Epithelial cell of esophagus (primary cell): ENCODE data around the gene TSFM.

ENCODE experiments used
- DNase-seq: peaks from one replicate; pipeline ENCODE4 v3.0.0; 2010; ENCODE audit warnings: low read depth
- H3K4me3 ChIP-seq: 2 replicates; pipeline ENCODE4 v1.5.1; 2011; ENCODE audit warnings: mild to moderate bottlenecking, low read length, control low read depth
- TF ChIP-seq, protein P1 (sequence below): IDR thresholded peaks from 2 replicates; pipeline ENCODE4 v1.5.1; 2011; ENCODE audit warnings: low read depth, mild to moderate bottlenecking, low read length, control low read depth, inconsistent platforms; ENCODE audit not compliant: insufficient read depth; ENCODE audit errors: missing control alignments

The TSFM gene

DNA sequence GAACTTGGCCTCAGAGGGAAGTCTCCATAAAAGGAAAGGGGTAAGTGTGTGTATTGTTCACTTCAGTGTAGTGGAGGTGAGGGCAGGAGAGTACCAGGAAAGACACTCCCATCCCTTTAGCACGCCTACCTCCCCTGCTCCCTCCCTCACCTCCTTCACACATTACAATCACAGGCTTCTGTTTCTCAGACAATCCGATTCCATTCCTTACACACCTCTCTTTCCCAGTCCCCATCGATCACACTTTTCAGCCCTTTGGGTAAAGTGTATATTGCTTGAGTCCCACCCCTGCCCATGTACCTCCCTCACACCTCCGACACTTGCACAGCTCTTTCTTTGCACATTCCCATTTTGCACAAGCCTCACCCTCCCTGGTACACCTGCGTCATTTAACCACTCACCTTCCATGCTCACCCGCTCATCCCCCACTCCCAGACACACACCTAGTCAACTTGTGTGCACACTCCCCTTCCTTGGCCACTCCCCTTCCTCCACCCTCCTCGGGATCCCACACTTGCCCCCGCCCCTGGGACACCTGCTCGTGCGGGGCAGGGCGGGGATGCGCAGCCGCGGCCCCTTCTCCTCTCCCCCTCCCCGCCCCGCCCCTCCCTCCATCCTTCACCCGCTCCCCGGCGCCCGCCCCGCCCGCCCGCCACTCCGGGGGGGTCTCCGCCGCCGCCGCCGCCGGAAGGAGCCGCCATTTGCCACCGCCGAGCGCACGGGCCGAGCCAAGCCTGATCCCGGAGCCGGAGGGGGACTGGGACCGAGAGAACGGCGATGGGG lies 28.0 kb upstream of the TSFM start, which contains the start of gene MARCHF9:
Gene MARCHF9, plus strand, starts transcription at position 693 of the 783 bp plus-strand sequence. CDS start 426 bp downstream, outside the sequence.
- peak; percentile 89 for DNase-seq
- TF ChIP-seq, protein P1, sequence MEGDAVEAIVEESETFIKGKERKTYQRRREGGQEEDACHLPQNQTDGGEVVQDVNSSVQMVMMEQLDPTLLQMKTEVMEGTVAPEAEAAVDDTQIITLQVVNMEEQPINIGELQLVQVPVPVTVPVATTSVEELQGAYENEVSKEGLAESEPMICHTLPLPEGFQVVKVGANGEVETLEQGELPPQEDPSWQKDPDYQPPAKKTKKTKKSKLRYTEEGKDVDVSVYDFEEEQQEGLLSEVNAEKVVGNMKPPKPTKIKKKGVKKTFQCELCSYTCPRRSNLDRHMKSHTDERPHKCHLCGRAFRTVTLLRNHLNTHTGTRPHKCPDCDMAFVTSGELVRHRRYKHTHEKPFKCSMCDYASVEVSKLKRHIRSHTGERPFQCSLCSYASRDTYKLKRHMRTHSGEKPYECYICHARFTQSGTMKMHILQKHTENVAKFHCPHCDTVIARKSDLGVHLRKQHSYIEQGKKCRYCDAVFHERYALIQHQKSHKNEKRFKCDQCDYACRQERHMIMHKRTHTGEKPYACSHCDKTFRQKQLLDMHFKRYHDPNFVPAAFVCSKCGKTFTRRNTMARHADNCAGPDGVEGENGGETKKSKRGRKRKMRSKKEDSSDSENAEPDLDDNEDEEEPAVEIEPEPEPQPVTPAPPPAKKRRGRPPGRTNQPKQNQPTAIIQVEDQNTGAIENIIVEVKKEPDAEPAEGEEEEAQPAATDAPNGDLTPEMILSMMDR, result no peak

DNA sequence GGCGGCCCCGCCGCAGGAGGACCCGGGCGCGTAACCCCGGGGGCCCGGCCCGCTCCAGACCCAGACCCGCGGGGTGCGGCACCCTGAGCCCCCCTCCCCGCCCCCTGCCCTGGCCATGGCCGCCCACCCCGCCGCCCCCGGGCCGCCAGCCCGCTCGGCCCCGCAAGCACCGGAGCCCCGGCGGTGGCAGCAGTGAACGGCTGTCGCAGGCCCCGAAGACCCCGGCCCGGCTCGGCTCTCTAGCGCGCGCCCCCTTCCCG lies 27.5 kb upstream of the TSFM start:
- TF ChIP-seq, protein P1, result no peak
- H3K4me3 ChIP-seq, result peak overlapping the region; percentile 49
- no peak for DNase-seq

More for the DNA sequence above, 28.0 kb upstream of the TSFM start, which contains the start of gene MARCHF9:
- peak within 1 kb of the TSS; percentile 49 for H3K4me3 ChIP-seq

DNA sequence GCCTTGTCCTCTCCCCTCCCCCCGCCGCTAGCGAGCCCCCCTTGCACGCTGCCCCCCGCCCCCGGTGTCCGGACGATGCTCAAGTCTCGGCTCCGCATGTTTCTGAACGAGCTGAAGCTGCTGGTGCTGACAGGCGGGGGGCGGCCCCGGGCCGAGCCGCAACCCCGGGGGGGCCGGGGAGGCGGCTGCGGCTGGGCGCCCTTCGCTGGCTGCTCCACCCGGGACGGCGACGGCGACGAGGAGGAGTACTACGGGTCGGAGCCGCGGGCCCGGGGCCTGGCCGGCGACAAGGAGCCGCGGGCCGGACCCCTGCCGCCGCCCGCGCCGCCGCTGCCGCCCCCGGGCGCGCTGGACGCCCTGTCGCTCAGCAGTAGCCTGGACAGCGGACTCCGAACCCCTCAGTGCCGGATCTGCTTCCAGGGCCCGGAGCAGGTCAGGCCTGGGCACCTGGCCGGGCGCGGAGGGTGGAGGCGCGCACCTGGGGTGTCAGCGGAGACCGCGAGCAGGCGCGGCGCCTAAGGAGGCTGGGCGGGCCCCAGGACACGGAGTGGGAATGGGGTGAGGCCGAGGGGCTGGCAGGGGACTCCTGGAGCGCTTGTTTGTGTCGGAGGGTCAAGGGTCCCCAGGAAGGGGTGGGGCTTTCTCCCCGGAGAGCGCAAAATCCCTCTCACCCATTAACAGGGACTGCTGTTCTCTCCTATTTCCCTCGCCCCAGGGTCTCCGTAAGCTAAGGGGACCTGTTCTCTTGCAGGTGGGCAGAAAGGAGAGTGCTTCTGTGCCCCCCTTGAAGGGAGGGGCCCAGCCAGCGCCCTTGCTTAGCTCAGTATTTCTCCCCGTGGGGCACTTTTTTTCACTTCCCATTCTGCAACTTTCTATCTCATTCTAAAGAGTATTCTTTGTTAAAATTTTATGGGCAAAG lies 26.9 kb upstream of the TSFM start:
- DNase-seq, result peak; percentile 35
- TF ChIP-seq, protein P1, result no peak
- peak overlapping the region; percentile 49 for H3K4me3 ChIP-seq

DNA sequence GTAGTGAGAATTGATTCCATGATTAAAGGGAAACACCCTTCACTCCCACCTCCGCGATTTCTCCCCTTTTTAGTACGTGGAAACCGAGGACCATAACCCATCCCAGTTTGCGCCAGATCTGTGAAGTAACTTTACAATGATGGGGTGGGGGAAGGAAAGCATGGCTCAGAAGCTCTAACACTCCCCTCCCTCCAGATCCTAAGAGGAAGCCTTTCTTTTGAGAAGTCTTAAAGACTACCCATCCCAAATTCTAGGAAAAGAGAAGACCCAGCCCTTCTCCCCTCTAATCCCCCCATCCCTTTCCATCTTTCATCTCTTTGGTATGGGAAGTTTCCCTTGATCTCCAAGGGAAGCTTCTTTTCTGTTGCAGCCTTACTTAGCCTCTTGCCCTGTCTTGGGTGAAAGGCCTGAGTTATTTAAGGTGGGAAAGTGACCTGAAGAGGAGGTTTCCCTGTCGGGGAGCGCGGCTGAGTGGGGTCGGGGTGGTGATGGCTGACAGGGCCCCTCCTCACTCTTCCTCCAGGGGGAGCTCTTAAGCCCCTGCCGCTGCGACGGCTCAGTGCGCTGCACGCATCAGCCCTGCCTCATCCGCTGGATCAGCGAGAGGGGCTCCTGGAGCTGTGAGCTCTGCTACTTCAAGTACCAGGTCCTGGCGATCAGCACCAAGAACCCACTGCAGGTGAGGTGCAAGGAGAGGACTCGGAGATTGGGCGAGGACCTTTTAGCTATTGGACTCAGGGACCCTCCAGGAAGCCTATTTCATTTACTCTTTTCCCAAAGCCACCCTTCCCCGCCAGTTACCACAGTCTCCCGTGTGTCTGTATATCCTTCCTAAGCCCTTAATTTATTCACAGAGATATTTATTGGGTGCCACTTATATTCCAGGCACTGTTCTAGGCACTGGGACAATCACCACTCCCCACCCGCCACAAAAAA lies 25.9 kb upstream of the TSFM start:
- TF ChIP-seq, protein P1, result peak; percentile 82
- peak overlapping the region; percentile 49 for H3K4me3 ChIP-seq
- DNase-seq, result peak; percentile 60

DNA sequence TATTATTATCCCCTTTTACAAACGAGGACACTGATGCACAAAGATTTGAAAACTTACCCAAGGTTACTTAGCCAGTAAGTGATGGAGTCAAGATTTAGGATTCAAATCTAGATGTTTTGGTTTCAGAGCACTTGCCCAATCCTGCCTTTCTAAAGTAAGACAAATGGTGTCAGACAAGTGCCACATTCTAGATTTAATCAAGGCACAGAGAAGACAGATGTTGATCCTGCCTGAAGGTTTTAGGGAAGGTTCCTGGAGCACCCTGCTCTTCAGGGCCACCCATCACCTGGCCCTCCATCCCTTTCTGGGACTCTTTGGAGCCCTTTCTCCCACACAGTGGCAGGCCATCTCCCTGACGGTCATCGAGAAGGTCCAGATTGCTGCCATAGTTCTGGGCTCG lies 24.8 kb upstream of the TSFM start:
- TF ChIP-seq, protein P1, result no peak
- DNase-seq, result no peak
- no peak overlapping the region for H3K4me3 ChIP-seq
